T-helper 17 cell (primary cell): Measurements from ENCODE around the gene GLTP. TPM values are rescaled to one million over a fixed set of nuclear protein-coding genes. Genes with fewer than 3 reads are reported as not detected.
A peak's percentile ranks its signal among the peaks of the same experiment; 100 is the strongest.
"Not testable (repeated sequence)": the region's sequence is repeated elsewhere in the genome, so short reads cannot be mapped to it uniquely, and the experiment has no call there.

Experiments
- ATAC-seq: fragments of 150-1000 bp; cut with Tn5 transposase; 2 replicates; pipeline ENCODE4 v1.10.0; 2021; ENCODE audit warnings: mild to moderate bottlenecking, moderate library complexity
- DNase-seq, 3 donors: peaks; one replicate each; pipeline versions ENCODE4 v3.0.0 to v3.0.0-alpha.2; 2020 to 2021
- H3K9me3 ChIP-seq: one replicate; pipeline ENCODE4 v1.7.0; 2013; ENCODE audit warnings: low read length, mild to moderate bottlenecking; ENCODE audit not compliant: control insufficient read depth, poor library complexity, severe bottlenecking
- H3K27ac Mint-ChIP-seq: one replicate; pipeline ENCODE4 v1.8.0; 2022; ENCODE audit warnings: mild to moderate bottlenecking, moderate library complexity, mixed read lengths
- H3K27me3 Mint-ChIP-seq: one replicate; pipeline ENCODE4 v1.8.0; 2022; ENCODE audit warnings: mixed read lengths
- H3K36me3 Mint-ChIP-seq: one replicate; pipeline ENCODE4 v1.8.0; 2022; ENCODE audit warnings: low read depth, mixed read lengths
- H3K4me1 Mint-ChIP-seq: one replicate; pipeline ENCODE4 v1.8.0; 2022; ENCODE audit warnings: mild to moderate bottlenecking, mixed read lengths
- H3K4me3 Mint-ChIP-seq: one replicate; pipeline ENCODE4 v1.8.0; 2022; ENCODE audit warnings: mild to moderate bottlenecking, moderate library complexity, mixed read lengths
- total RNA-seq, 4 donors: library from RNA in 2 of 4; stranded (reverse) in 2 of 4; gene quantifications; one replicate each; pipeline ENCODE4 v1.2.3 and lab custom pipeline; 2022 to 2026

The GLTP gene
- total RNA-seq, 2 donors from 2014 or later: 28.3 to 29.4 TPM

GRCh38 chr12:109896188-109896587 lies 15.8 kb upstream of the GLTP start:
- DNase-seq (no peak), ATAC-seq (no peak)
- no peaks in the 10 kb centered on the region for H3K9me3 ChIP-seq
- peaks cover 12% of the 10 kb centered on the region for H3K4me1 Mint-ChIP-seq
- no peak overlapping the region for H3K27ac Mint-ChIP-seq
- peaks cover 3% of the 10 kb centered on the region for H3K36me3 Mint-ChIP-seq
- no peak overlapping the region for H3K4me3 Mint-ChIP-seq
- no peaks in the 10 kb centered on the region for H3K27me3 Mint-ChIP-seq

GRCh38 chr12:109894939-109895338 lies 14.6 kb upstream of the GLTP start:
- Mint-ChIP-seq H3K36me3 (peaks cover under 1% of the 10 kb centered on the region), H3K27ac (no peak overlapping the region), H3K27me3 (no peaks in the 10 kb centered on the region), H3K4me3 (no peak overlapping the region), H3K4me1 (peaks cover 6% of the 10 kb centered on the region)
- no peak for ATAC-seq
- no peaks in the 10 kb centered on the region for H3K9me3 ChIP-seq
- DNase-seq: no peak

- H3K27ac Mint-ChIP-seq: no peak overlapping the region
- peaks cover 17% of the 10 kb centered on the region for H3K4me1 Mint-ChIP-seq
- no peaks in the 10 kb centered on the region for H3K36me3 Mint-ChIP-seq
- no peaks in the 10 kb centered on the region for H3K9me3 ChIP-seq
- no peak overlapping the region for H3K4me3 Mint-ChIP-seq
- DNase-seq (no peak), ATAC-seq (no peak)
- H3K27me3 Mint-ChIP-seq: no peaks in the 10 kb centered on the region
These were observed 13.1 kb upstream of the GLTP start for GRCh38 chr12:109893261-109893995.

DNA sequence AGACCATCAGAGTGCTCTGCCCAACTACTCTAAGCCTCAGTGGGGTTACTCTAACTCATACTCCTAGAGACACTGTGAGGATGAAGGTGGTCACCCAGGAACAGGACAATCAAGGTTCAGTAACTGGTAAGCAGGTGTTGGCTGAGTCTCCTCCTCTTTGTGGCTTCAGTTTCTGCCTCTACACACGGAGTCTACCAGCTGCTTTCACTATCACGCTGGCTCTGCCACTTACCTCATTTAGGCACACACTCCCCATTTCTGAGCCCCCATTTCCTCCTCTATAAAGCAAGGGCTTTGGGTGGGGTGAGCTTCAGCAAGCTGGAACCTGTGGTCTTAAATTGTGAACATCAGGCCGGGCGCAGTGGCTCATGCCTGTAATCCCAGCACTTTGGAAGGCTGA lies 12.4 kb upstream of the GLTP start:
- ATAC-seq: no peak
- H3K27me3 Mint-ChIP-seq: no peaks in the 10 kb centered on the region
- H3K27ac Mint-ChIP-seq: peak overlapping the region; percentile 2
- DNase-seq: no peak
- H3K4me1 Mint-ChIP-seq: peaks cover 23% of the 10 kb centered on the region
- H3K9me3 ChIP-seq: no peaks in the 10 kb centered on the region
- no peaks in the 10 kb centered on the region for H3K36me3 Mint-ChIP-seq
- no peak overlapping the region for H3K4me3 Mint-ChIP-seq

GRCh38 chr12:109892165-109892715 lies 11.9 kb upstream of the GLTP start:
- Mint-ChIP-seq H3K4me3 (peak overlapping the region; percentile 49), H3K27ac (peak overlapping the region; percentile 2), H3K36me3 (peaks cover 3% of the 10 kb centered on the region), H3K27me3 (no peaks in the 10 kb centered on the region), H3K4me1 (peaks cover 27% of the 10 kb centered on the region)
- no peak for ATAC-seq
- DNase-seq: no peak
- H3K9me3 ChIP-seq: no peaks in the 10 kb centered on the region

DNA sequence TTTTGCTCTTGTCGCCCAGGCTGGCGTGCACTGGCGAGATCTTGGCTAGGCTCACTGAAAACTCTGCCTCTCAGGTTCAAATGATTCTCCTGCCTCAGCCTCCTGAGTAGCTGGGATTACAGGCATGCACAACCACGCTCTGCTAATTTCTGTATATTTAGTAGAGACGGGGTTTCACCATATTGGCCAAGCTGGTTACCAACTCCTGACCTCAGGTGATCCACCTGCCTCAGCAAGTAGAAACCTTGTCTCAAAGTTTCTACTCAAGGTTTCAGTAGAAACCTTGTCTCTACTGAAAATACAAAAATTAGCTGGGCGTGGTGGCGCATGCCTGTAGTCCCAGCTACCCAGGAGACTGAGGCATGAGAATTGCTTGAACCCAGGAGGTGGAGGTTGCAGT lies 11.4 kb upstream of the GLTP start:
- H3K36me3 Mint-ChIP-seq, ATAC-seq, H3K27me3 Mint-ChIP-seq, DNase-seq, H3K9me3 ChIP-seq: not testable (repeated sequence)
- Mint-ChIP-seq H3K4me1 (peaks cover 27% of the 10 kb centered on the region), H3K27ac (peak overlapping the region; percentile 41), H3K4me3 (peak overlapping the region; percentile 49)

GRCh38 chr12:109890620-109891170 lies 10.4 kb upstream of the GLTP start:
- no peaks in the 10 kb centered on the region for H3K9me3 ChIP-seq
- H3K36me3 Mint-ChIP-seq: peaks cover 3% of the 10 kb centered on the region
- no peak overlapping the region for H3K27ac Mint-ChIP-seq
- no peak for ATAC-seq
- H3K27me3 Mint-ChIP-seq: no peaks in the 10 kb centered on the region
- peaks cover 27% of the 10 kb centered on the region for H3K4me1 Mint-ChIP-seq
- H3K4me3 Mint-ChIP-seq: no peak overlapping the region
- DNase-seq: no peak

DNA sequence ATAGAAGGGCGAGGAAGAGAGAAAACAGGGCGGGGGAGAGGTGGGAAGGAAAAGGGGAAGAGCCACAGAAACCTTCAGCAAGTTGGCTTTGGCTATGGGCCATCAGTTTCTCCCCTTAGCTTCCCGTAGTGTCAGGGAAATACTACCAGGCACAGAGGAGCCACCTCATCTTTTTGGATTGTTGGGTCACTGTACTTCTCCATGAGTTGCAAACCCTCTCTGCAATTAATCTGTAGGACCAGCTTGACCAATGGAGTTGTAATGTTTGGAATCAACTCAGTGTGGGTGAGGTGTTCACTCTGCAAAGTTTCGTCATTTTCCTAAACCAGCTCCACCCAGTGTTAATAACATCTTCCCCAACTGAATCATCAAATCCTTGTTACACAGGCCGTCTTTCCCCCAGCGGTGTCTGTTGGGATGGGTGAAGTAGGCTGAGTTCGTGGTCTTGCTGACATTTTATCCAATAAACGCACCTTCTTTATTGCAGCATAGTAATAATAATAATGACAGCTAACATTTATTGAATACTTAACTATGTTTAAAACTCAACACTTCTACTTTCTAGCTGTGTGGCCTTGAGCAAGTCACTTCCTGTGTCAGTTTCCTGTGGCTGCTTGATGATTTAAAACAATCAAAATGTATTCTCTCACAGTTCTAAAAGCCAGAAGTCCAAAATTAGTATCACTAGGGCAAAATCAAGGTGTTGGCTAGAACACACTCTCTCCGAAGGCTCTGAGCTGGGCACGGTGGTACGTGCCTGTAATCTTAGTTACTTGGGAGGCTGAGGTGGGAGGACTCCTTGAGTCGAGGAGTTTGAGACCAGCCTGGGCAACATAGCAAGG lies 8.1 kb upstream of the GLTP start:
- no peak for DNase-seq
- Mint-ChIP-seq H3K4me3 (peak overlapping the region; percentile 75), H3K27ac (peak overlapping the region; percentile 98), H3K27me3 (no peaks in the 10 kb centered on the region), H3K4me1 (peaks cover 24% of the 10 kb centered on the region), H3K36me3 (peaks cover 3% of the 10 kb centered on the region)
- H3K9me3 ChIP-seq: no peaks in the 10 kb centered on the region
- ATAC-seq: peak; percentile 78

DNA sequence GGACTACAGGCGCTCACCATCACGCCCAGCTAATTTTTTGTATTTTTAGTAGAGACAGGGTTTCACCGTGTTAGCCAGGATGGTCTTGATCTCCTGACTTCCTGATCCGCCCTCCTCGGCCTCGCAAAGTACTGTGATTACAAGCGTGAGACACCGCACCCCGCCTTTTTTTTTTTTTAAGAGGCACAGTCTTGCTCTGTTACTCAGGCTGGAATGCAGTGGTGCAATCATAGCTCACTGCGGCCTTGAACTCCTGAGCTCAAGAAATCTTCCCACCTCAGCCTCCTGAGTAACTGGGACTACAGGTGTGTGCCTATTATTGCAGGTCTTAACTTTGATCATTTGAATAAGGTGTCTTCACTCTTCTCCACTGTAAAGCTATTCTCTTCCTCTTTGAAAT lies 5.3 kb upstream of the GLTP start:
- H3K27me3 Mint-ChIP-seq: no peaks in the 10 kb centered on the region
- ATAC-seq (no peak), DNase-seq (no peak)
- H3K9me3 ChIP-seq: no peaks in the 10 kb centered on the region
- no peak overlapping the region for H3K4me3 Mint-ChIP-seq
- peaks cover 3% of the 10 kb centered on the region for H3K36me3 Mint-ChIP-seq
- peaks cover 29% of the 10 kb centered on the region for H3K4me1 Mint-ChIP-seq
- H3K27ac Mint-ChIP-seq: no peak overlapping the region

GRCh38 chr12:109883461-109883860 lies 3.1 kb upstream of the GLTP start:
- no peak overlapping the region for H3K4me3 Mint-ChIP-seq
- ATAC-seq: no peak
- H3K4me1 Mint-ChIP-seq: peaks cover 32% of the 10 kb centered on the region
- H3K27ac Mint-ChIP-seq: no peak overlapping the region
- no peak for DNase-seq
- H3K36me3 Mint-ChIP-seq: peaks cover 8% of the 10 kb centered on the region
- H3K27me3 Mint-ChIP-seq: no peaks in the 10 kb centered on the region
- no peaks in the 10 kb centered on the region for H3K9me3 ChIP-seq

DNA sequence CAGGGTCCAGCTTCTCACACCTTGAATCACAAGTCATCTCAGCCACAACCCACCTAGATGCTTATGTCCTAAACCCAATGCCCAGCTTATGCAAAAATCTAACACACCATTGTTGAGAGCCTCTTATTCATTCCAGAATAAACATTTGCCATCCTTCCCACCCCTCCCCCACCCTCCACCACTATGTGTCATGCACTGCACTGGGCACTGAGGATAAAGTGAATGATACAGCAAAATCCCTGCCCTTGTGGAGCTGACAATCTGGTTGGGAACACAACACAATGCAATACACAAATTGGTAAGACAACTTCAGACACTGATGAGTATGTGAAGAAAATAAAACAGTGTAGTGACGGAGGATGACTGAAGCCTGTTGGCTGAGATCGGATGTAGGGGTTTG lies 1.4 kb upstream of the GLTP start:
- no peaks in the 10 kb centered on the region for H3K9me3 ChIP-seq
- H3K36me3 Mint-ChIP-seq: peaks cover 5% of the 10 kb centered on the region
- ATAC-seq: no peak
- no peaks in the 10 kb centered on the region for H3K27me3 Mint-ChIP-seq
- no peak overlapping the region for H3K27ac Mint-ChIP-seq
- no peak for DNase-seq
- H3K4me3 Mint-ChIP-seq: no peak overlapping the region
- peaks cover 33% of the 10 kb centered on the region for H3K4me1 Mint-ChIP-seq

DNA sequence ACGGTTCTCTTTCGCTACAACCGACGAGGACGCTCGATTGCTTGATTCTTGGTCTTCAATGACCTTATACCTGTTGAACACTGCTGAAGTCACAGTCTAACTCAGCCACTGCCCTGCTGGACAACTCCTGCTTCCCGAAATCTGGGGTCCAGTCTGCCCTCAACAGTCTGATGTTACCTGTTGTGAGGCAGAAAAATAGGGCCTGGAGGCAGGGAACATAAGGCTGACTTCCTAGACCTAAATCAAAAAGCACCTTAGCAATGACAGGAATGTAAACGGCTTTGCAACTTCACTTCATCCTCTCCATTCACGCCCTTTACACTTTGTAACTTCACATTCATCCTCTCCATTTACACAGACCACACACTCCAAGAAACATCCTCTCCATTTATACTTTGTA lies 597 bp upstream of the GLTP start:
- no peaks in the 10 kb centered on the region for H3K9me3 ChIP-seq
- Mint-ChIP-seq H3K27me3 (no peaks in the 10 kb centered on the region), H3K4me3 (peak overlapping the region; percentile 98), H3K4me1 (peaks cover 37% of the 10 kb centered on the region), H3K27ac (peak overlapping the region; percentile 93), H3K36me3 (peaks cover 5% of the 10 kb centered on the region)
- DNase-seq (no peak), ATAC-seq (no peak)

GRCh38 chr12:109879351-109880042 lies 844 bp downstream of the GLTP start:
- Mint-ChIP-seq H3K27me3 (no peaks in the 10 kb centered on the region), H3K4me1 (peaks cover 48% of the 10 kb centered on the region), H3K4me3 (peak overlapping the region; percentile 98), H3K36me3 (peaks cover 5% of the 10 kb centered on the region), H3K27ac (peak overlapping the region; percentile 93)
- no peaks in the 10 kb centered on the region for H3K9me3 ChIP-seq
- DNase-seq (no peak), ATAC-seq (no peak)
